ENCODE results near the gene PACRG. TPM values are rescaled to one million over a fixed set of nuclear protein-coding genes. Genes with fewer than 3 reads are reported as not detected.

The PACRG gene
- total and polyA plus RNA-seq, 2 donors (not counting 3 experiments of a cell fraction or from before 2014, with no cell fraction given), result 0.08 TPM; not detected in 1

DNA sequence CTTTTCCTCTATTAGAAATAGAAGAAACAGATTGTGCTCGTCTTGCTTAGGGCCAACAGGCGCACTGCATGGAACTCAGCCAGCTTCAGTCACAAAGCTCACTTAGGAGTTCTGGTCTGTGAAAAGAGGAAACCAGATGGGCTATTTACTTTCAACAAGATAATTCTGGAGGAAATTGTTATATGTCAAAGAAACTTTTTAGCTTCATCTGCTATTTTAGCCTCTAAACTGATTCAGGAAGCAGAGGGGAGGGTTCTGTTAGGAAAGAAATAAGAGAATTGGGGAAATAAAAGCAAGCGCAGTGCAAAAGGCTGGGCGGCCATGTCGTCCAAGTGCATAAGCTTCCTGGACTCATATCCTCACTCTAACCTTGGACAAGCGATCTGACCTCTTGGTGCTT is 21.5 kb upstream of the PACRG start:
- Histone ChIP-seq H2AFZ (ENCODE audit: low read depth, low read length) (no peak overlapping the region), H3K9me3 (replicated peaks; ENCODE audit: control insufficient read depth, insufficient read depth, low read length) (no peaks in the 10 kb centered on the region), H4K20me1 (replicated peaks; ENCODE audit: control insufficient read depth, extremely low read depth, insufficient read depth, low read length) (no peaks in the 10 kb centered on the region), H3K79me2 (ENCODE audit: control insufficient read depth, insufficient read depth, low read length) (no peaks in the 10 kb centered on the region), H3K27ac (ENCODE audit: insufficient read depth, low read depth, low read length) (no peak overlapping the region), H3K27me3 (ENCODE audit: control insufficient read depth in 2 of 2, insufficient read depth in 2 of 2, low read length in 2 of 2) (no peaks in the 10 kb centered on the region), H3K4me2 (ENCODE audit: insufficient read depth, low read length) (no peak overlapping the region), H3K4me1 (ENCODE audit: control insufficient read depth, extremely low read depth, insufficient read depth, low read length) (no peaks in the 10 kb centered on the region), H3K4me3 (replicated peaks in 1 of 3; ENCODE audit: insufficient read depth in 1 of 3, low read depth in 1 of 3, low read length in 3 of 3) (no peak overlapping the region), H3K9ac (replicated peaks; ENCODE audit: extremely low read depth, insufficient read depth, low read length) (no peak overlapping the region), H3K9me1 (replicated peaks; ENCODE audit: control insufficient read depth, extremely low read depth, insufficient read depth, low read length) (no peaks in the 10 kb centered on the region), H3K36me3 (ENCODE audit: control insufficient read depth in 2 of 2, extremely low read depth in 1 of 2, insufficient read depth in 2 of 2, low read length in 2 of 2) (no peaks in the 10 kb centered on the region)
- TF ChIP-seq, protein P1, sequence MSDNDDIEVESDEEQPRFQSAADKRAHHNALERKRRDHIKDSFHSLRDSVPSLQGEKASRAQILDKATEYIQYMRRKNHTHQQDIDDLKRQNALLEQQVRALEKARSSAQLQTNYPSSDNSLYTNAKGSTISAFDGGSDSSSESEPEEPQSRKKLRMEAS (IDR thresholded peaks at IDR 0.05; ENCODE audit: insufficient read depth, insufficient read length), result no peak
- TF ChIP-seq EZH2 (IDR thresholded peaks at IDR 0.05; ENCODE audit: borderline replicate concordance, low read depth, low read length, severe bottlenecking) (no peak), FOS (IDR thresholded peaks at IDR 0.05; ENCODE audit: borderline replicate concordance, insufficient read depth, low read length) (no peak), GATA2 (IDR thresholded peaks at IDR 0.05; ENCODE audit: insufficient read depth, insufficient read length, low read depth, low read length) (no peak), POLR2A (IDR thresholded peaks at IDR 0.05; ENCODE audit: low read depth, low read length) (no peak), MYC (IDR thresholded peaks at IDR 0.05; ENCODE audit: low read depth, low read length) (no peak), JUN (IDR thresholded peaks at IDR 0.05; ENCODE audit: borderline replicate concordance, insufficient read depth, insufficient read length, low read depth) (no peak), POLR2AphosphoS5 (IDR thresholded peaks at IDR 0.05; ENCODE audit: insufficient read depth, low read depth, low read length) (no peak)
- TF ChIP-seq, protein P2, sequence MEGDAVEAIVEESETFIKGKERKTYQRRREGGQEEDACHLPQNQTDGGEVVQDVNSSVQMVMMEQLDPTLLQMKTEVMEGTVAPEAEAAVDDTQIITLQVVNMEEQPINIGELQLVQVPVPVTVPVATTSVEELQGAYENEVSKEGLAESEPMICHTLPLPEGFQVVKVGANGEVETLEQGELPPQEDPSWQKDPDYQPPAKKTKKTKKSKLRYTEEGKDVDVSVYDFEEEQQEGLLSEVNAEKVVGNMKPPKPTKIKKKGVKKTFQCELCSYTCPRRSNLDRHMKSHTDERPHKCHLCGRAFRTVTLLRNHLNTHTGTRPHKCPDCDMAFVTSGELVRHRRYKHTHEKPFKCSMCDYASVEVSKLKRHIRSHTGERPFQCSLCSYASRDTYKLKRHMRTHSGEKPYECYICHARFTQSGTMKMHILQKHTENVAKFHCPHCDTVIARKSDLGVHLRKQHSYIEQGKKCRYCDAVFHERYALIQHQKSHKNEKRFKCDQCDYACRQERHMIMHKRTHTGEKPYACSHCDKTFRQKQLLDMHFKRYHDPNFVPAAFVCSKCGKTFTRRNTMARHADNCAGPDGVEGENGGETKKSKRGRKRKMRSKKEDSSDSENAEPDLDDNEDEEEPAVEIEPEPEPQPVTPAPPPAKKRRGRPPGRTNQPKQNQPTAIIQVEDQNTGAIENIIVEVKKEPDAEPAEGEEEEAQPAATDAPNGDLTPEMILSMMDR (IDR thresholded peaks at IDR 0.05; ENCODE audit: extremely low read depth in 1 of 2, insufficient read depth in 1 of 2, low read depth in 1 of 2, low read length in 2 of 2), result no peak
- FAIRE-seq, result no peak
- ChIA-PET POLR2A (no interaction called here), CTCF (no interaction called here)
- DNase-seq (ENCODE audit: low read depth, low spot score), result no peak
- intact Hi-C loops (cut with micrococcal nuclease), result no loop called here
- no TSS peak for BruUV-seq (replicated peaks)
- dilution Hi-C loops (cut with MboI; ENCODE audit: extremely low pct_ligation_motif_present, low sequenced_read_pairs), result no loop called here
